IMR-90 (cell line): ENCODE data around the gene ROPN1B.
"Not testable (repeated sequence)": the region's sequence is repeated elsewhere in the genome, so short reads cannot be mapped to it uniquely, and the experiment has no call there.

ENCODE experiments used
- CEBPB ChIP-seq: IDR thresholded peaks from 2 replicates; pipeline ENCODE4 v1.6.1; 2012; ENCODE audit warnings: low read depth, low read length, improper control_type of control experiment
- POLR2A ChIP-seq: IDR thresholded peaks from 2 replicates; pipeline ENCODE4 v1.6.1; 2012; ENCODE audit warnings: mild to moderate bottlenecking, low read depth, low read length
- RFX5 ChIP-seq: IDR thresholded peaks from 2 replicates; pipeline ENCODE4 v1.8.0; 2012; ENCODE audit warnings: low read depth, mild to moderate bottlenecking, low read length, moderate library complexity
- TF ChIP-seq, protein P1 (sequence below): conservative IDR thresholded peaks from 2 replicates; pipeline ENCODE4 v1.5.1; 2012; ENCODE audit warnings: mild to moderate bottlenecking, low read depth, low read length, improper control_type of control experiment

DNA sequence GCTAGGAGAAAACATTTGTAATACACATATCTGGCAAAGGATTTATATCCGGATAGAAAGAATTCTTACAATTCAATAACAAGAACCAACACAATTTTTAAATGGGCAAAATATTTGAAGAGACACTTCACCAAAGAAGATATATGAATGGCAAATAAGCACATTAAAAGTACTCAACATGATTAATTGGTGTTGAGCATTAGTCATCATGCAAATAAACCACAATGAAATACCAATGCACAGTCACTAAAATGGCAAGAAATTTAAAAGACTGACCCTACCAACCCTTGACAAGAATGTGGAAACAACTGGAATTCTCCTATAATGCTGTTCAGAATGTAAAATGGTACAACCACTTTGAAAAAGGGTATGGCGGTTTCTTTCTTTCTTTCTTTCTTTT lies 21.2 kb upstream of the ROPN1B start:
- TF ChIP-seq RFX5, POLR2A, CEBPB: not testable (repeated sequence)
- TF ChIP-seq, protein P1, sequence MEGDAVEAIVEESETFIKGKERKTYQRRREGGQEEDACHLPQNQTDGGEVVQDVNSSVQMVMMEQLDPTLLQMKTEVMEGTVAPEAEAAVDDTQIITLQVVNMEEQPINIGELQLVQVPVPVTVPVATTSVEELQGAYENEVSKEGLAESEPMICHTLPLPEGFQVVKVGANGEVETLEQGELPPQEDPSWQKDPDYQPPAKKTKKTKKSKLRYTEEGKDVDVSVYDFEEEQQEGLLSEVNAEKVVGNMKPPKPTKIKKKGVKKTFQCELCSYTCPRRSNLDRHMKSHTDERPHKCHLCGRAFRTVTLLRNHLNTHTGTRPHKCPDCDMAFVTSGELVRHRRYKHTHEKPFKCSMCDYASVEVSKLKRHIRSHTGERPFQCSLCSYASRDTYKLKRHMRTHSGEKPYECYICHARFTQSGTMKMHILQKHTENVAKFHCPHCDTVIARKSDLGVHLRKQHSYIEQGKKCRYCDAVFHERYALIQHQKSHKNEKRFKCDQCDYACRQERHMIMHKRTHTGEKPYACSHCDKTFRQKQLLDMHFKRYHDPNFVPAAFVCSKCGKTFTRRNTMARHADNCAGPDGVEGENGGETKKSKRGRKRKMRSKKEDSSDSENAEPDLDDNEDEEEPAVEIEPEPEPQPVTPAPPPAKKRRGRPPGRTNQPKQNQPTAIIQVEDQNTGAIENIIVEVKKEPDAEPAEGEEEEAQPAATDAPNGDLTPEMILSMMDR: not testable (repeated sequence)
